HEK293T (cell line): ENCODE data around the gene CALM1.

Experiments
- ELF4 ChIP-seq: fragments of 450-650 bp; IDR thresholded peaks from 2 replicates; pipeline ENCODE4 v1.6.1; 2017; ENCODE audit warnings: antibody characterized with exemption
- FOXK2 ChIP-seq: fragments of 450-650 bp; IDR thresholded peaks from 2 replicates; pipeline ENCODE4 v1.6.1; 2016; ENCODE audit warnings: mild to moderate bottlenecking
- NFRKB ChIP-seq: fragments of 450-650 bp; IDR thresholded peaks from 2 replicates; pipeline ENCODE4 v1.6.1; 2016; ENCODE audit warnings: mild to moderate bottlenecking, moderate library complexity
- SP1 ChIP-seq: fragments of 450-650 bp; IDR thresholded peaks from 2 replicates; pipeline ENCODE4 v1.6.1; 2017

DNA sequence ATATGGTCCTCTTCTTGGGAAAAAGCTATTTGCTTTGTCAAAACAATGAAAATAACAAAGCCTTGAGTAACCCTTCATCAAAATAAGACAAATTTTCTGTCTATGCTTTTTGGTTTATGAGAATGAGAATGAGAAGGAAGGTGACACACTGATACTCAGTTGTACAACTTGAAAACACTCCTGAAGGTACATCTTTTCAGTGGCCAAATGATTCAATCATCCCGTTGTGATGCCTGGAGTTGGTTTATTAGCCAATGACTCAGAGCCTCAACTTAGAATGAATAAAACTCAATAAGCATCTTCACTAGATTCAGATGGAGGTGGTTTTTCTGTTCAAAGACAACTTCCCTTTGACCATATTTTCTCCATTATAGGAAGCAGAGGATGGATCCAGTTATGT, 7.8 kb upstream of the CALM1 start:
- TF ChIP-seq FOXK2 (no peak), NFRKB (no peak), SP1 (no peak), ELF4 (no peak)
